Fibroblast of lung (primary cell): ENCODE results near the gene RNF38.

ENCODE experiments used
- EZH2 ChIP-seq: IDR thresholded peaks from 2 replicates; pipeline ENCODE4 v1.5.1; 2012; ENCODE audit warnings: low read length, control low read depth, mild to moderate bottlenecking; ENCODE audit errors: missing control alignments
- TF ChIP-seq, protein P1 (sequence below), 2 donors: IDR thresholded peaks in 1 of 2; conservative IDR thresholded peaks in 1 of 2; 1 replicate in 1 of 2; 2 replicates in 1 of 2; pipeline ENCODE4 v1.5.1; 2011 to 2012; ENCODE audit warnings: low read length in 2 of 2, control low read depth in 1 of 2, inconsistent platforms in 1 of 2, low read depth in 1 of 2, mild to moderate bottlenecking in 1 of 2

DNA sequence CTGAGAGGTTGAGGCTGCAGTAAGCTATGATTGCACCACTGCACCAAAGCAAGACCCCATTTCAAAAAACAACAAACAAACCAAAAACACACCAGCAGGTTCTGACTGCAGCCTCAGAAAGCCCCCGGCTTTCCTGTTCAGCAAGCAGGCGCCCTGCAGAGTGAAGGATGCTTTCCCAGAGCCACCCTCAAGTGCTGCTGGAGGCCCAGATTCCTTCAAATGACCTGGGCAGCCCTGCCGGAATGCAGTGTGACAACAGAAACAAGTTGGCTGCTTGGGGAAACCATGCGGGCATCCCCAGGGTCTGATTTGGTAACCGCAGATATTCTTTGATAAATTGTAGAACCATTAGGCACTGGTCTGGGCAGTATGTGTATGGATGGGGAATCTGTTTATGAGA, 106.2 kb downstream of the RNF38 start:
- TF ChIP-seq, protein P1, sequence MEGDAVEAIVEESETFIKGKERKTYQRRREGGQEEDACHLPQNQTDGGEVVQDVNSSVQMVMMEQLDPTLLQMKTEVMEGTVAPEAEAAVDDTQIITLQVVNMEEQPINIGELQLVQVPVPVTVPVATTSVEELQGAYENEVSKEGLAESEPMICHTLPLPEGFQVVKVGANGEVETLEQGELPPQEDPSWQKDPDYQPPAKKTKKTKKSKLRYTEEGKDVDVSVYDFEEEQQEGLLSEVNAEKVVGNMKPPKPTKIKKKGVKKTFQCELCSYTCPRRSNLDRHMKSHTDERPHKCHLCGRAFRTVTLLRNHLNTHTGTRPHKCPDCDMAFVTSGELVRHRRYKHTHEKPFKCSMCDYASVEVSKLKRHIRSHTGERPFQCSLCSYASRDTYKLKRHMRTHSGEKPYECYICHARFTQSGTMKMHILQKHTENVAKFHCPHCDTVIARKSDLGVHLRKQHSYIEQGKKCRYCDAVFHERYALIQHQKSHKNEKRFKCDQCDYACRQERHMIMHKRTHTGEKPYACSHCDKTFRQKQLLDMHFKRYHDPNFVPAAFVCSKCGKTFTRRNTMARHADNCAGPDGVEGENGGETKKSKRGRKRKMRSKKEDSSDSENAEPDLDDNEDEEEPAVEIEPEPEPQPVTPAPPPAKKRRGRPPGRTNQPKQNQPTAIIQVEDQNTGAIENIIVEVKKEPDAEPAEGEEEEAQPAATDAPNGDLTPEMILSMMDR (conservative IDR thresholded peaks at IDR 0.05 in 1 of 2, IDR thresholded peaks at IDR 0.05 in 1 of 2; ENCODE audit: low read depth in 1 of 2, low read length in 2 of 2), result no peak
- TF ChIP-seq EZH2, result no peak
